HG03139 (cell line): ENCODE measurements around the gene SPATA46.
"Not testable (repeated sequence)": the region's sequence is repeated elsewhere in the genome, so short reads cannot be mapped to it uniquely, and the experiment has no call there.

Source experiments
- ATAC-seq: cut with Tn5 transposase; IDR thresholded peaks from one replicate; pipeline ENCODE4 v1.9.1; 2021; ENCODE audit not compliant: unreplicated experiment

SPATA46 gene, protein sequence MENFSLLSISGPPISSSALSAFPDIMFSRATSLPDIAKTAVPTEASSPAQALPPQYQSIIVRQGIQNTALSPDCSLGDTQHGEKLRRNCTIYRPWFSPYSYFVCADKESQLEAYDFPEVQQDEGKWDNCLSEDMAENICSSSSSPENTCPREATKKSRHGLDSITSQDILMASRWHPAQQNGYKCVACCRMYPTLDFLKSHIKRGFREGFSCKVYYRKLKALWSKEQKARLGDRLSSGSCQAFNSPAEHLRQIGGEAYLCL

DNA sequence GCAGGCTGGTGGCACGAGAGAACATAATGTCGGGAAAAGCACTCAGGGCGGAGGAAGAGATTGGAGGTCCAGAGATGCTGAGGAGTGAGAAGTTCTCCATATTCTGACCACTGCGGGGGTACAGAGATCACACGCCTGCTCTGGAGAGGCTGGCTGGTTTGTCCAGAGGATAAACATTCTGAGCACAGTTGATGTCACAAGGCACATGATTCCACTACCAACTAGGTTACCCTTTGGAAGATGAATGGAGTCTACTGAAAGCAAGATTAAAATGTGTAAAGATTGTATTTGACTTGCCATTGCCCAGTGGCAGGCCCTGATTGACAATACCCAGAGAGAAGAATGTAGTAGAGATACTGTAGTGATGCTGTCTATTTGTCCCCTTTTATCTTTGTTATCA lies at the start of gene SPATA46:
TSS of gene SPATA46 (minus strand) at position 164 of the 400 bp plus-strand sequence. CDS start at position 100, 64 bp downstream.
- ATAC-seq, result no peak

DNA sequence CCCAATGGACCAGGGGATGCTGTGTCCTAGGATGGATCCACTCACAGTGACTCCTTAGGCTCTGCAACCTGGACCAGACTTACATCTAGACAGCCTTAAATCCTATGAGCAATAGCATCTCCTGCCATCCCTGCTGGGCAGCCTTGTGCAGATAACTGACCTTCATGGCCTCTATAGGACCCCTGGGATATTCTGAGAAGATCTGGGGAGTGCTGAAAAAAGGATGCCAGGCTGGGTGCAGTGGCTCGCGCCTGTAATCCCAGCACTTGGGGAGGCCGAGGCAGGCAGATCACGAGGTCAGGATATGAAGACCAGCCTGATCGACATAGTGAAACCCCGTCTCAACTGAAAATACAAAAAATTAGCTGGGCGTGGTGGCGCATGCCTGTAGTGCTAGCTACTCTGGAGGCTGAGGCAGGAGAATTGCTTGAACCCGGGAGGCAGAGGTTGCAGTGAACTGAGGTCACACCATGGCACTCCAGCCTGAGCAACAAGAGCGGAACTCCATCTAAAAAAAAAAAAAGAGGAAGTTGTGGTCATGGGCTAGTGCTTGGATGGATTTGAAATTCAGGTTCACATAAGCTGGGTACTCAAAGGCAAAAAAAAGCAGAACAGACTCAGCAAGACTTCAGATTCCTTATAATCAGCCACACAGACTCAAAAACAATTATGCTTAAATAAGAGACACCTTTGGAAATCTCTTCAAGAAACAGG lies 46.2 kb upstream of the SPATA46 start:
- no peak for ATAC-seq

DNA sequence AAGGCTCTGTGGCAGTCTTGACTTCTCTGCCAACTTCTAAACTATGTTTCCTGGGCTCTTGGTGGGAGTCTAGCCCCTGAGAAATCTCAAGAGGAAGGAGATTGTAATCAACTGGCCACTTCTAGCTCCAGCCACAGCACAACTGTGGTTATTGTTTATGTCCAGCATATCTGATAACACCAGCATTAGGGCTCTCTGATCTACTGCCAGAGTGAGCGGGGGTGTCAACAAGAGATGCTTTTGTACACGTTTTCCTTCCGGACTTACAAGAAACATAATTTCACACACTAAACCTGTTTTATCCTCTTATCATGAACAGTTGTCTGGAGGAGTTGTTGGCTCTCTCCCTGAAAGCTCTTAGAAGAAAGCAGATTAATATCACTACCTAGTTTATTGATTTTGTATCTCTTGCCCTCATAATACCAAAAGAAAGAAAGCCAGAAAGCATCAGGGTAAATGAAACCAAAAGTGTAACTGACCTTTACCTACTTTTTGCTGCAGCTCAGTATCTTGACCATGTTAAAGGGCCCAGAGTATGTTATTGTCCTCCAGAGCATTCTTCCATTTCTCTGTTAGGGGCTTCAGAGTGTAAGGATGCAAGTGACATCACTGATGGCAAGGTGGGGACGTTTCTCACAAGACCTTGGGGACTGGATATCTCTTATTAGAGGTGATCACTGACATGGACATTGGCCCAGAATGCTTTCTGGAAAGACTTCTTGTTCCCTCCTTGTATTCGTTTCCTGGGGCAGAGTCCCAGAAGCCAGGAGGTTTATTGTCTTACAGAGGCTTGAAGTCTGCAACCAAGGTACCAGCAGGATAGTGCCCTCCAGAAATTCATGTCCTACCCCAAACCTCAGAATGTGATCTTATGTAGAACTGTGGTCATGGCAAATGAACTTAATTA lies 44.9 kb upstream of the SPATA46 start:
- no peak for ATAC-seq

DNA sequence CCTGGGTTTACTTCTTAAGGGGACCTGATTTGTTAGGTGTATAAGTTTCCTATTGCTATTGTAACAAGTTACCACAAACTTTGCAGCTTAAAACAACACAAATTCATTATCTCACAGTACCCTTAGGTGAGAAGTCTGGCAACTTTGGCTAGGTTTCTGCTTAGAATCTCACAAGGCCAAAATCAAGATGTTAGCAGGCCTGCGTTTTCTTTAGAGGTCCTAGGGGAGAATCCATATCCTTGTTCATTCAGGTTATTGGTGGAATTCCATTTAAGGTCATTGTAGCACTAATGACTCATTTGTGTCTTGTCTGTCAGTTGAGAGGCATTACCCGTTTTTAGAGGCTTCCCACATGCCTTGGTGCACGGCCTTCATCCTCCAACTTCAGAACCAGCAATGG lies 43.5 kb upstream of the SPATA46 start:
- no peak for ATAC-seq

- not testable (repeated sequence) for ATAC-seq
Observed at GRCh38 chr1:162419450-162419931, 42.8 kb upstream of the SPATA46 start.

DNA sequence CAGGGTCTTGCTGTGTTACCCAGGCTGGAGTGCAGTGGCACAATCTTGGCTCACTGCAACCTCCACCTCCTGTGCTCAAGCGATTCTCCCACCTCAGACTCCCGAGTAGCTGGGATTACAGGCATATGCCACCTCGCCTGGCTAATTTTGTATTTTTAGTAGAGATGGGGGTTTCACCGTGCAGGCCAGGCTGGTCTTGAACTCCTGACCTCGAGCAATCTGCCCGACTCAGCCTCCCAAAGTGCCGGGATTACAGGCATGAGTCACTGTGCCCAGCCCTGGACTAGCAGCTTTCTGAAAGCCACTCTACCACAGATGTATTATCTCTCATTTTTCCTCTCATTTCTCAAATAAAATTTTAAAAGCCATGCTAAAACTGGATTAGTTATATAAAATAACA lies 41.9 kb upstream of the SPATA46 start:
- ATAC-seq, result not testable (repeated sequence)

DNA sequence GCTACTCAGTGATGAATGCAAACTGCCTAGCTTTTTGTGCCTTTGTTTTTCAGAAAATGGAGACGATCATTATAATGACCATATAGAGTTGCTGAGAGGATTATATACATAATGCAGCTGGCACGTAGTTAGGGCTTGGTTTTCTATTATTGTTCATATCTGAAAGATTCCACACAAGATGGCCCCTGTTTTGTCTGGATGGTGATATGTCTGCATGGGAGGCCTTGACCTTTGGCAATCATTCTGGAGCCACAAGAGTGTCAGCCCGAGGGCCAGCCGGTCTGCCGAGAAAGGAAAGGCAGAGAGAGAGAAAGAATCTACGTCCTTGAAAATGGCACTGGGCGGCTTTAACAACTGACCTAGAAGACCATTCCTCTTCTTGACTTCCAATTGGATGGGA lies 41.0 kb upstream of the SPATA46 start:
- ATAC-seq, result no peak

GRCh38 chr1:162416909-162417308 lies 40.3 kb upstream of the SPATA46 start:
- ATAC-seq, result no peak

DNA sequence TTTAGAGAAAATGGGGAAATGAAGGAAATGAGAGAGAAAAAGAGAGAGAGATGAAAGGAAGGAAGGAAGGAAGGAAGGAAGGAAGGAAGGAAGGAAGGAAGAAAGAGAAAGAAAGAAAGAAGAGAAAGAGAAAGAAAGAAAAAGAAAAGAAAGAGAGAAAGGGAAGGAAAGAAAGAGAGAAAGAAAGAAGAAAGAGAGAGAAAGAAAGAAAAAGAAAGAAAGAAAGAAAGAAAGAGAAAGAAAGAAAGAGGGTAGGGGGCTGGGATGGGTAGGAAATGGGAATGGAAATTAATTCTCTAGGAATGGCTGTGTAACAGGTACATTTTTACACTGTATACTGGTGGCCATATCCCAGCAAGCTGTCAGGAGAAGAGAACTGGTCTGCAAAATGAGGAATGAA lies 39.6 kb upstream of the SPATA46 start:
- no peak for ATAC-seq

DNA sequence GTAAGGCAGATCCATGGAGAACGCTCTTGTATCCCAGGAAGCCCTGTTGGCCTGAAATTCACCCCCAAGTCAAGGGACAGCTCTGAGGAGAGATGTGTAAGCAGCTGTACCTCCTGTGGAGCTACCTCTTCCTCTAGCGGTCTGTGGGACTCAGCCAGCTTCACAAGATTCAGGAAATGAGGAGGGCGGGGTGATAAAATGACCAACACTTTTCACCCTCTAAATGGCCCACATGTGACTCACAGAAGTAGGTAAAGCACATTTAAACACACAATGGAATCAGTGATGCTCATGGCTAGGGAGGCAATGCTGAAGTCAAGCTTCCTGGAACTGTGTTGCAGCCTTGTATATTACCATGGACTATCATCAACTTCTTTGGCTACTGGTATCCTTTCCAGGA lies 35.3 kb upstream of the SPATA46 start, which contains the start of gene SH2D1B:
TSS of gene SH2D1B (minus strand) at position 135 of the 400 bp plus-strand sequence. CDS start at position 15, 120 bp downstream.
- no peak for ATAC-seq

- ATAC-seq, result no peak
Observed at GRCh38 chr1:162407539-162407938, 30.9 kb upstream of the SPATA46 start.

GRCh38 chr1:162406811-162407210 lies 30.2 kb upstream of the SPATA46 start:
- ATAC-seq, result no peak

GRCh38 chr1:162405800-162406199 lies 29.1 kb upstream of the SPATA46 start:
- no peak for ATAC-seq

GRCh38 chr1:162404550-162405160 lies 28.0 kb upstream of the SPATA46 start:
- ATAC-seq, result no peak

- ATAC-seq, result no peak
Observed at GRCh38 chr1:162400790-162401355, 24.2 kb upstream of the SPATA46 start.

GRCh38 chr1:162398999-162399580 lies 22.4 kb upstream of the SPATA46 start:
- ATAC-seq, result no peak

GRCh38 chr1:162397943-162398560 lies 21.4 kb upstream of the SPATA46 start:
- ATAC-seq, result no peak

DNA sequence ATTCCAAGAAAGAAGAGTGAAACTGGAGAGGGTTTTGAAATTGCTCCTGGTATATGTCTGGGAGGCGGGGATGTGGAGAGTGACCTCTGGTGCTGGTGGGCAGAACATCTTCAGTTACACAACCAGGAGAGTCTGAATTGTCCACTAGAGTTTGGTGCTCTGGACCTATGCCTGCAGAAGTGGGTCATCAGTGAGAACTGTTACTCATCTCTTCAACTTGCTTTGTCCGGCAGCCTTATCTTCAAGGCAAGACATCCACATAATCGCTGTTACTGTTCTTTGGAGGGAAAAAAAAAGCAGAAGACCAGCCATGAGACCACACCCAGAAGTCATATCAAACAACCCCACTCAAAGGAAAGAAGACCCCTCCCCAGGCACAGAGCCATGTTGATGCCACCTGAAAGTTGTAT lies 20.4 kb upstream of the SPATA46 start:
- no peak for ATAC-seq

DNA sequence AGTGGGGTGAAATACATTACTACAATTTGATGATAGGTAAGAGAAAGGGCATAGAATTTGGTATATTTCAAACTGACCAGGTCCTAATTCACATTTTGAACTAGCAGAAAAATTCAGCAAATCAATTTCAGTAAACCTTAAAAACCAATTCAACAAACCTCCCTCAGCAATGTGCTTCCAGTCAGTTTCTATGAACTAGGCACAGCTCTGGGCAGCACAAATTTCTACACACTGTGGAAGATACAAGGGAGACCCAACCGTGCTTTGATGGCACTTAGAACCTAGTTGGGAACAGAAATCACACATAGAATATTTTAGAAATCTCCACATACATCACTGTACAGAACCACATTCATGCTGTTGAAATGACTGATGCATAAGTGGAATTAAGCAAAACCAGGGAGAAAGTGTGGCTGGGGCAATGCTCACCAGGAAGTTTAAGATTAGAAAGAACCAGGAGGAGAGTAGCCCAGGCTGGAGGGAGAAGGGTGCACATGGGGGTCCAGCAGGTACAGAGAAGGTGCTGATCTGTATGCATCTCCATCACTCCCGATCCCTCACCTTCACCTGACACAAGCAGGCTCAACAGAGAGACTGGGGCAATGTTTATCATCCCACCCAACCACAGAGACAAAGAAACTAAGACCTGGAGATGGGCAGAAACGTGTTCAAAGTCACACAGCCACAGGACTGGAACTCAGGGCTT lies 19.7 kb upstream of the SPATA46 start:
- ATAC-seq, result no peak
